Activated CD4-positive, alpha-beta T cell treated with anti-CD3 and anti-CD28 coated beads, Interleukin-2, amount 10 ng/mL, durations not matched to agents 7 days and 5 days (primary cell): ENCODE data around the gene OR2T4. TPM values are rescaled to one million over a fixed set of nuclear protein-coding genes. Genes with fewer than 3 reads are reported as not detected.

ENCODE experiments used
- CTCF ChIA-PET: fragments of 350-600 bp; sonication (Branson Sonifier 250); formaldehyde crosslinking; loops from one replicate; lab custom pipeline; 2021; ENCODE audit warnings: antibody characterized with exemption; lab: Charles Lee
- POLR2A ChIA-PET: fragments of 350-600 bp; sonication (Branson Sonifier 250); formaldehyde crosslinking; loops from one replicate; lab custom pipeline; 2021; ENCODE audit warnings: antibody characterized with exemption; lab: Charles Lee
- DNase-seq: peaks from one replicate; pipeline ENCODE4 v3.0.0-alpha.2; 2020
- H3K27ac Mint-ChIP-seq: one replicate; pipeline ENCODE4 v1.8.0; 2021; ENCODE audit warnings: mild to moderate bottlenecking, moderate library complexity, mixed read lengths
- H3K27me3 Mint-ChIP-seq: one replicate; pipeline ENCODE4 v1.8.0; 2021; ENCODE audit warnings: mixed read lengths
- H3K36me3 Mint-ChIP-seq: one replicate; pipeline ENCODE4 v1.8.0; 2021; ENCODE audit warnings: low read depth, mixed read lengths
- H3K4me1 Mint-ChIP-seq: one replicate; pipeline ENCODE4 v1.8.0; 2021; ENCODE audit warnings: mixed read lengths
- H3K4me3 Mint-ChIP-seq: one replicate; pipeline ENCODE4 v1.8.0; 2021; ENCODE audit warnings: mild to moderate bottlenecking, moderate library complexity, mixed read lengths
- H3K9me3 Mint-ChIP-seq: one replicate; pipeline ENCODE4 v1.8.0; 2021; ENCODE audit warnings: mixed read lengths
- total RNA-seq, 2 experiments: library from RNA; stranded (reverse); gene quantifications; one replicate each; pipeline ENCODE4 v1.2.3, GENCODE V29; 2021

The OR2T4 gene
- total RNA-seq, result not detected

GRCh38 chr1:248361121-248361715 is at the start of gene OR2T4:
TSS of gene OR2T4 (plus strand) at chr1:248361665. CDS start at chr1:248361665, 0 bp downstream.
- Mint-ChIP-seq H3K36me3 (no peaks in the 10 kb centered on the region), H3K27ac (no peak within 1 kb of the TSS), H3K9me3 (no peaks in the 10 kb centered on the region), H3K4me1 (no peaks in the 10 kb centered on the region), H3K27me3 (no peaks in the 10 kb centered on the region), H3K4me3 (no peak within 1 kb of the TSS)
- POLR2A ChIA-PET, result no interaction called here
- DNase-seq, result no peak
- CTCF ChIA-PET, result no interaction called here

DNA sequence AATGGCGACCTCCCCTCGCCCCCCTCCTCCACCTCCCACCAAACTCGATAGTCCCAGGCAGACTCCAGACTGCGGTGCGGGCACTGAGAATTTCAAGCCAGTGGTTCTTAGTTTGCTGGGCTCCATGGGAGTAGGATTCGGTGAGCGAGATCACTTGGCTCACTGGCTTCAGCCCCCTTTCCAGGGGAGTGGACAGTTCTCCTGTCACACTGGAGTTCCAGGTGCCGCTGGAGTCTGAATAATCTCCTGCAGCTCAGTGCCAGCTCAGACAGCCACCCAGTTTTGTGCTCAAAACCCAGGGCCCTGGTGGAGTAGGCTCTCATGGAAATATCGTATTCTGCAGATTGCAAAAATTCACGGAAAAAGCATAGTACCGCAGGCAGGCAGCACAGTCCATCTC is 44.7 kb upstream of the OR2T4 start:
- Mint-ChIP-seq H3K4me3 (no peak overlapping the region), H3K4me1 (no peaks in the 10 kb centered on the region), H3K27me3 (no peaks in the 10 kb centered on the region), H3K27ac (no peak overlapping the region), H3K9me3 (peaks cover 3% of the 10 kb centered on the region), H3K36me3 (no peaks in the 10 kb centered on the region)
- DNase-seq, result no peak
- ChIA-PET POLR2A (no interaction called here), CTCF (no interaction called here)

DNA sequence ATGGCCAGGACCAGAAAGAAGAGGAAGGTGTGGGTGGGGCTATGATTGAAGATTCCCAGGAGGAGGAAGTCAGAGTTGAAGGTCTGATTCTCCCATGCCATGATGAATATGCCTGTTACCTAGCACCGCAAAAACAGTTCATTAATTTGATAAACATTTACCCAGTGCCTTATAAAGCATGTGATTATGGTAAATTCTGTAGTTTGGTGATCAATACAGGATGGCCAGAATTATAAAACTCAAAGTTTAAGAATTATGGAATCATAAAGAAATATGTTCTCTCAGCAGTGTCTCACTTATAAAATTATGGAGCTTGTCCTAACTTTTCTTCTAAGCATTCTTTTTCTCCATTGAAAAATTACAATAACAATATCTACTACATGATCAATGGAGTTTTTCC is 37.0 kb upstream of the OR2T4 start, which contains the start of gene OR2M7:
OR2M7 (minus strand) TSS at position 101 of the 400 bp plus-strand sequence; CDS start at position 101, 0 bp downstream.
- POLR2A ChIA-PET, result no interaction called here
- H3K4me3 Mint-ChIP-seq, result no peak within 1 kb of the TSS
- H3K4me1 Mint-ChIP-seq, result no peaks in the 10 kb centered on the region
- no peaks in the 10 kb centered on the region for H3K27me3 Mint-ChIP-seq
- H3K27ac Mint-ChIP-seq, result no peak within 1 kb of the TSS
- CTCF ChIA-PET, result no interaction called here
- H3K36me3 Mint-ChIP-seq, result no peaks in the 10 kb centered on the region
- no peaks in the 10 kb centered on the region for H3K9me3 Mint-ChIP-seq
- DNase-seq, result no peak

DNA sequence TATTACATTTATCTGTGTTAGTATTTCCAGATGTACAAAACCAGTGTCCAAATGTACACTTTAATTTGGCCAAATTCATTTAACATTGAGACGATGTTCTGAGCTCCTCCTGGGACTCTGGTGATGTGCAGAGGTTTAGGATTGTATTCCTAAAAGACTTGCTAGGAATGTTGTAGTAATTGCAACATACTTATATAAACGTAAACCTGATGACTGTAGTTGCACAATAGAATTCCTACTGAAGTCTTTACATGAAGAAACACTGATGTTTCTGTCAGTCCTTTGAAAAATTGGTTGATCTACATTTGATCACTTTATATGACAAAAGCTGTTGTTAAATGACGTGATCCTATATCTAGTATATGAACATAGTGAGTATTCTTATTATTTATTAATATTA is 18.0 kb upstream of the OR2T4 start:
- Mint-ChIP-seq H3K27me3 (no peaks in the 10 kb centered on the region), H3K27ac (no peak overlapping the region), H3K9me3 (no peaks in the 10 kb centered on the region), H3K4me1 (no peaks in the 10 kb centered on the region), H3K36me3 (no peaks in the 10 kb centered on the region), H3K4me3 (no peak overlapping the region)
- ChIA-PET POLR2A (no interaction called here), CTCF (no interaction called here)
- DNase-seq, result no peak

- Mint-ChIP-seq H3K4me3 (no peak within 1 kb of the TSS), H3K27ac (no peak within 1 kb of the TSS), H3K36me3 (no peaks in the 10 kb centered on the region), H3K4me1 (no peaks in the 10 kb centered on the region), H3K9me3 (no peaks in the 10 kb centered on the region), H3K27me3 (no peaks in the 10 kb centered on the region)
- ChIA-PET POLR2A (no interaction called here), CTCF (no interaction called here)
- DNase-seq, result no peak
Observed at GRCh38 chr1:248348475-248348874, 13.0 kb upstream of the OR2T4 start, which contains the start of gene OR14C36. TSS of gene OR14C36 (plus strand) at chr1:248348775. CDS start at chr1:248348775, 0 bp downstream.

DNA sequence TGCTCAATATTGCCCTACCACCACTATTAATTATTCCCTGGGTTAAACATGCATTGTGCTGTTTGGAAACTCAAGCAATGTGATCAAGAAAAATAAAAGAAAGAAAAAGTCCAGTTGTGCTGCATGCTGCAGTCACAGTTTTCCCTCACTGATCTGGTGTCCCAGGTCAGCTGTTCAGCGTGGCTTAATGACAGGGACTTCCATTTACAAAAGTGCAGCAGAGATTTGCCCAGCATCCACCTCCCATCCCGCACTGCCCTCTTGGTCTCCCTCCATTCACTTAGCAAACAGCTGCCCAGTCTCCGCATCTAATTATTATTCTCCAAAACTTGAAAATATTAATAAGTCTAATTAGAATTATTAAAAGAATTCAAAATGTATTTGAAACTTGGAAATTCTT is 2.0 kb upstream of the OR2T4 start:
- Mint-ChIP-seq H3K4me3 (no peak overlapping the region), H3K27me3 (no peaks in the 10 kb centered on the region), H3K27ac (no peak overlapping the region), H3K36me3 (no peaks in the 10 kb centered on the region), H3K9me3 (no peaks in the 10 kb centered on the region), H3K4me1 (no peaks in the 10 kb centered on the region)
- POLR2A ChIA-PET, result no interaction called here
- DNase-seq, result no peak
- CTCF ChIA-PET, result no interaction called here

GRCh38 chr1:248366609-248367008 is 5.1 kb downstream of the OR2T4 start:
- Mint-ChIP-seq H3K27ac (no peak overlapping the region), H3K4me1 (no peaks in the 10 kb centered on the region), H3K4me3 (no peak overlapping the region), H3K27me3 (no peaks in the 10 kb centered on the region), H3K36me3 (no peaks in the 10 kb centered on the region), H3K9me3 (no peaks in the 10 kb centered on the region)
- ChIA-PET CTCF (no interaction called here), POLR2A (no interaction called here)
- DNase-seq, result no peak

GRCh38 chr1:248372394-248372793 is 10.9 kb downstream of the OR2T4 start:
- Mint-ChIP-seq H3K4me3 (no peak overlapping the region), H3K9me3 (no peaks in the 10 kb centered on the region), H3K27ac (no peak overlapping the region), H3K4me1 (peaks cover 3% of the 10 kb centered on the region), H3K27me3 (no peaks in the 10 kb centered on the region), H3K36me3 (no peaks in the 10 kb centered on the region)
- DNase-seq, result no peak
- ChIA-PET POLR2A (no interaction called here), CTCF (no interaction called here)

DNA sequence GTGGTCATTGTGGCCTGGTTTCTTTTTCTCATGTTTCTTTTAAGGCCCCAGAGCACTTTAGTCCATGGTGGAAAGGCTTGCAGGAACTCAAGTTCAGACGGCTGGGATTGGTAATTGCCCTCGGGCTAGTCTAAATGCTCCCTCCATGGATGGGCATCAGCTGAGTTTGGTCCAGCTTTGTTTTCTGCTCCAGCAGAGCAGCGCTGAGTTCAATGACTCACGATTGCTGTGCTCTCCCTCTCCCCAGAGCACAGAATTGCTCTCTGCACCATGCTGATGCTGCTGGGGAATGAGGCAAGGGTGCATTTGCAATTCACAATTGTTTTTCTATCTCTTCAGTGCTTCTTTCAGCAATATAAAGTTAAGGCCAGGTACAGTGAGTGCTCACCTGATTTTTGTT is 12.3 kb downstream of the OR2T4 start:
- Mint-ChIP-seq H3K9me3 (no peaks in the 10 kb centered on the region), H3K4me1 (peaks cover 3% of the 10 kb centered on the region), H3K36me3 (no peaks in the 10 kb centered on the region), H3K27me3 (no peaks in the 10 kb centered on the region), H3K4me3 (no peak overlapping the region), H3K27ac (no peak overlapping the region)
- ChIA-PET POLR2A (no interaction called here), CTCF (no interaction called here)
- DNase-seq, result no peak

DNA sequence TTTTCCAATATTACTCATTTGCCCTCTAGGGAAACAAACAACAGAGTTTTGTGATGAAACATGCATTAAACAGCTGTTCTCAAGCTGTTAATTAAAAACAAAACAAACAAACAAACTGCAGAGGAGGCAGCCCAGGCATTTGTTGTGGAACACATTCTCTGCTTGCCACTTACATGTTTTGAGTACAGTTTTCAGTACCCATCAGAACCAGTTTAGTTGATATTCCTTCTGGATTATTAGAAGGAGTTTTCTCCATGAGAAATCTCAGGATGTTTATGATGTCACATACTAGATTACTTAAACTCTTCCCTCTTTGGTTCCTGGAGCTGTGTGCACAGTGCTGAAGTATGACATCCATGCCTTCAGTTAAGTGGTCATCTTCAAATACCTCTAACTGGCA is 14.0 kb downstream of the OR2T4 start, which contains the start of gene OR2T6:
OR2T6 (plus strand) TSS at position 301 of the 400 bp plus-strand sequence. CDS start 11,863 bp downstream, outside the sequence.
- H3K36me3 Mint-ChIP-seq, result no peaks in the 10 kb centered on the region
- H3K27ac Mint-ChIP-seq, result no peak within 1 kb of the TSS
- CTCF ChIA-PET, result no interaction called here
- H3K4me1 Mint-ChIP-seq, result peaks cover 3% of the 10 kb centered on the region
- DNase-seq, result no peak
- no peaks in the 10 kb centered on the region for H3K9me3 Mint-ChIP-seq
- H3K27me3 Mint-ChIP-seq, result no peaks in the 10 kb centered on the region
- H3K4me3 Mint-ChIP-seq, result no peak within 1 kb of the TSS
- POLR2A ChIA-PET, result no interaction called here

- no peak overlapping the region for H3K4me3 Mint-ChIP-seq
- no peaks in the 10 kb centered on the region for H3K36me3 Mint-ChIP-seq
- H3K9me3 Mint-ChIP-seq, result no peaks in the 10 kb centered on the region
- ChIA-PET POLR2A (no interaction called here), CTCF (no interaction called here)
- no peaks in the 10 kb centered on the region for H3K27me3 Mint-ChIP-seq
- no peak for DNase-seq
- peaks cover 3% of the 10 kb centered on the region for H3K4me1 Mint-ChIP-seq
- no peak overlapping the region for H3K27ac Mint-ChIP-seq
Observed at GRCh38 chr1:248376916-248377315, 15.5 kb downstream of the OR2T4 start.

DNA sequence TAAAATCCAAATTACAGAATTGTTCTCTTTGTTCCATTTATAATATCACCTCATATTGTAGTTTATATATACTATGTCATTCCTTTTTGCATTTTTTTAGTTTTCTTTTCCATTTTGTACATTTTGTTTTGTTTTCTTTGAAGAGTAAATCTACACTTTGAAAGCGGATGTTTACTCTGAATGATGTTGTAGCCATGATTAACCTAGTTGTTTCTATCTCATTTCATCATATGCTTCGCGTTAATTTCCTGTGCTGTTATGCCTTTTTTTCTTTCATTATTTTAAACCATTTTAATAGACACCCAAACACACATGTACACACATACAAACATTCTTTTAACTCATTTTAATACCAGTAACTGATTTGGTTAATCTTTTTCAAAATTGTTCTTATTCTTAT is 19.4 kb downstream of the OR2T4 start:
- no peak for DNase-seq
- Mint-ChIP-seq H3K36me3 (no peaks in the 10 kb centered on the region), H3K27me3 (no peaks in the 10 kb centered on the region), H3K27ac (no peak overlapping the region), H3K4me1 (no peaks in the 10 kb centered on the region), H3K9me3 (no peaks in the 10 kb centered on the region), H3K4me3 (no peak overlapping the region)
- CTCF ChIA-PET, result no interaction called here
- POLR2A ChIA-PET, result no interaction called here

GRCh38 chr1:248388426-248388825 is 27.0 kb downstream of the OR2T4 start:
- CTCF ChIA-PET, result no interaction called here
- no peaks in the 10 kb centered on the region for H3K4me1 Mint-ChIP-seq

DNA sequence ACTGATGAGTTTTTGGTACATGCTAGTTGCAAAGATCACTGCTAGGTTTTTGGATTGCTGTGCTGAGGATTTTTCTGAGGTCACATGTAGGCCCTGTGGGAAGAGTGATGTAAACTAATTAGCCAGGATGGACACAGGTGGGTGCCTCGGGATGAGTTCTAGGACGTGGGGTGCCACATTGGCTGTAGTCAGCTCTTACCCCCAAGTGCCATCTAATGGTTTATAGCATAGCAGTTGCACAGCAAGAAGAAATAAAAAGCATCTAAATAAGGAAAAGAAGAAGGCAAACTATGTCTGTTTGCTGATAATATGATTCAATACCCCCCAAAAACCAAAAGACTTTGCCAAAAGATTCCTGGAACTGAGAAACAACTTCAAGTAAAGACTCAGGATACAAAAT is 31.6 kb downstream of the OR2T4 start:
- CTCF ChIA-PET, result no interaction called here
- Mint-ChIP-seq H3K4me3 (no peak overlapping the region), H3K27me3 (peaks cover 5% of the 10 kb centered on the region), H3K36me3 (no peaks in the 10 kb centered on the region), H3K4me1 (no peaks in the 10 kb centered on the region), H3K27ac (no peak overlapping the region), H3K9me3 (no peaks in the 10 kb centered on the region)
- no peak for DNase-seq
- POLR2A ChIA-PET, result no interaction called here

More at GRCh38 chr1:248388426-248388825, 27.0 kb downstream of the OR2T4 start:
- Mint-ChIP-seq H3K27ac (no peak overlapping the region), H3K4me3 (no peak overlapping the region), H3K36me3 (no peaks in the 10 kb centered on the region), H3K27me3 (no peaks in the 10 kb centered on the region), H3K9me3 (no peaks in the 10 kb centered on the region)
- no peak for DNase-seq
- POLR2A ChIA-PET, result no interaction called here
